GM15510 (cell line): ENCODE data around the gene GRHL1.

Experiments used
- POLR2A ChIP-seq: IDR thresholded peaks from 3 replicates; pipeline ENCODE4 v1.6.1; 2011; ENCODE audit warnings: borderline replicate concordance; ENCODE audit not compliant: insufficient read length; ENCODE audit errors: extremely low read depth

The GRHL1 gene

DNA sequence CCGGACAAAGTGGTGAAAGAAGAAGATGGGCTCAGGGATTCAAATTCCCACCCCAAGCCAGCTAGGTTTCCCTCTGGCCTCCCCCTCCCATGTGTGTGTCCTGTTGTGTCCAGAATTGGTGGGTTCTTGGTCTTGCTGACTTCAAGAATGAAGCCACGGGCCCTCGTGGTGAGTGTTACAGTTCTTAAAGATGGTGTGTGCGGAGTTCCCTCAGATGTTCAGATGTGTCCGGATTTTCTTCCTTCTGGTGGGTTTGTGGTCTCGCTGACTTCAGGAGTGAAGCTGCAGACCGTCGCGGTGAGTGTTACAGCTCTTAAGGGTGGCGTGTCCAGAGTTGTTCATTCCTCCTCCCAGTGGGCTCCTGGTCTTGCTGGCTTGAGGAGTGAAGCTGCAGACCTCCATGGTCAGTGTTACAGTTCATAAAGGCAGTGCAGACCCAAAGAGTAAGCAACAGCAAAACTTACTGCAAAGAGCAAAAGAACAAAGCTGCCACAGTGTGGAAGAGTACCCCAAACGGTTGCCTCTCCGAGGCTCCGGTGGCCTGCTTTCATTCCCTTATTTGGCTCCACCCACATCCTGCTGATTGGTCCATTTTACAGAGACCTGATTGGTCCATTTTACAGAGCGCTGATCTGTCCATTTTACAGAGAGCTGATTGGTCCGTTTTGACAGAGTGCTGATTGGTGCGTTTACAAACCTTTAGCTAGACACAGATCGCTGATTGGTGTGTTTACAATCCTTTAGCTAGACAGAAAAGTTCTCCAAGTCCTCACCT is 54.2 kb downstream of the GRHL1 start:
- TF ChIP-seq POLR2A: no peak

DNA sequence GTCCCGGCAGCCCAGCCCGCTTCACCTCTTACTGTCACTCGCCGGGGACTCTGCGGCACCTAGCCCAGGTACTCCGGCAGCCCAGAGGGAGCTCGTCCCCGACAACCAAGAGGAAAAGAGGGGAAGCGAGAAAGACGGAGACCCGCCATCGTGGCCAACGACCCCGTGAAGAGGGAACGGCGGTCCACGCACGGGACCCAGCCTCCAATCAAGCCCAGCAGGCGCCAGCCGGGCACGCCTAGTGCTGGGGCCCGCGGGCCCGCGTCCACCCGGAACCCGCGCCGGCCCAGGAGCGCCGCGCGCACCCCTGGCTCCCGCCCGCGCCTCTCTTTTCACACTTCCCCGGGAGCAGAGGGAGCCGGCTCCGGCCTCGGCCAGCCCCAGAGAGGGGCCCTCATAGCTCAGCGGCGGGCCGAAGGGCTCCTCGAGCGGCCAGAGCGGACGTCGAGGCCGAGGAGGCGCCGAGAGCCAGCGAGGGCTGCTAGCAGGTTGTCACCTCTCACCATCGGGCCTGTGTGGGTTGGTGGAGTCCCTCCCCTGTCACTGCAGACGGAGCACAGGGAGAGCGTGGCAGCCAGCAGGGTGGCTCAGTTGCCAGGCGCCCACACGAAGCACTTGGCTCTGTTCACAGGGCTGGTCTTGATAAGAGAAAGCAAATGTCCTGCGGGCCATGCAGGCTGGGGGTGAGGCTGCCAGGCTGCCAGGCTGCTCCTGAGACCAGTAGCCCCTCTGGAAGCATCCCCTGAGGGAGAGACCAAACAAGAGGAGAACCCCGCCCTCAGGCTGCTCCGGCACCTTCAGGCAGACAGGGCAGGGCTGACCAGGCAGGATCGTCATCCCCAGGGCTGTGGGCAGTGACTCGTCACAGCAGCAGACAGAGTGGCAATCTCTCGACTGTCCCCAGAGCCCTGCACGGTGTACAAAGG is 55.0 kb downstream of the GRHL1 start:
- TF ChIP-seq POLR2A: no peak

DNA sequence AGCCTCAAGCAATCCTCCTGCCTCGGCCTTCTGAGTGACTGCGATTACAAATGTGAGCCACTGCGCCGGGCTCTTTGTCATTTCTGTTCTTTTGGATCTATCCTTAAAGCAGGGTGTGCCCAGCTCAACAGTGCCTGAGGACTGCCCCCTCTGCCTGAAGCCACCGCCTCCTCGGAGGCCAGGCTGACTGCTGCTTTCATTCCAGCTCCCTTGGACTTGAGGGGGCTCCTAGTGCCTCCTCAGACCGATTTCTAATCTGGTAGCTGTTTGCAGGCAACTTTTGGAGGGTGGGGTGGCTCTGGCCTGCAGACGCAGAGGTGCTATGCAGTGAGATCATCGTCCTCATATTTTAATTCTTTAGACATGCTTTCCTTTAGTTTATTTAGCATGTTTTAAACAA is 55.9 kb downstream of the GRHL1 start:
- no peak for TF ChIP-seq POLR2A

GRCh38 chr2:10007921-10008808 is 56.7 kb downstream of the GRHL1 start:
- no peak for TF ChIP-seq POLR2A

GRCh38 chr2:10008809-10009176 is 57.3 kb downstream of the GRHL1 start:
- no peak for TF ChIP-seq POLR2A

- no peak for TF ChIP-seq POLR2A
Measured at GRCh38 chr2:10009271-10009810, 57.8 kb downstream of the GRHL1 start.

GRCh38 chr2:10009811-10010781 is 58.6 kb downstream of the GRHL1 start:
- no peak for TF ChIP-seq POLR2A

GRCh38 chr2:10012963-10013461 is 61.5 kb downstream of the GRHL1 start:
- TF ChIP-seq POLR2A: no peak

- no peak for TF ChIP-seq POLR2A
Measured at GRCh38 chr2:10014418-10015190, 63.1 kb downstream of the GRHL1 start.

- no peak for TF ChIP-seq POLR2A
Measured at GRCh38 chr2:10016001-10016801, 64.7 kb downstream of the GRHL1 start.

DNA sequence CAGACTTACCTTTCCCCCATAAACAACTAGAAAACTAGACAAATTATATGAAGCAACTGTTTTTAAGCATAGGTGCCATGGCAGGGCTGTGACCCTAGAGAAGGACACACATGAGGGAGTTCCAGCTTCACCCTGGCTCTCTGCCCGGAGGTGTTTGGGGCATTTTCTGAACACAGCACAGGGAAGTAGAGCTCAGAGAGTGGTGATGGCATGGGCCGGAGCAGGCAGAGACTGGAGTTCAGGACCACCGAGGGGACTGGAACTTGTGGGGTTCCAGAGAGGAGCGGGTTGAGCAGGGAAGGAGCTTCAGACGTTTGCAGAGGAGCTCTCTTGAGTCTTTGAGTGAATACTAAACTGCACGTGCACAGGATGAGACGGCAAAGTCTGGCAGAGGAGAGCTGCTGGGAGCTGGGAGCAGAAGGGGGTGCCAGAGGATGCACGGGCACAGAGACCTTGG is 65.3 kb downstream of the GRHL1 start:
- TF ChIP-seq POLR2A: no peak
